HEK293 (cell line): ENCODE results near the gene DCC.

Experiments
- CTCF ChIA-PET: fragments of 350-600 bp; formaldehyde crosslinking; extraction: SDS; loops from one replicate; lab custom pipeline; 2021; ENCODE audit warnings: antibody characterized with exemption; lab: Yijun Ruan, JAX
- POLR2A ChIA-PET: fragments of 300-600 bp; formaldehyde crosslinking; extraction: SDS; loops from one replicate; lab custom pipeline; 2020; ENCODE audit warnings: antibody characterized with exemption, inconsistent platforms; lab: Yijun Ruan, JAX
- H3K27ac ChIP-seq: fragments of 200-500 bp; sonication (Bioruptor generic); 2 replicates; pipeline ENCODE4 v1.5.1; 2014; ENCODE audit warnings: low read depth, low read length, control low read depth, inconsistent platforms; ENCODE audit errors: extremely low read depth
- H3K36me3 ChIP-seq, 2 experiments: fragments of 200-500 bp in 1 of 2; sonication (Bioruptor generic) in 1 of 2; 1 replicate in 1 of 2; 2 replicates in 1 of 2; pipeline ENCODE4 v1.5.1; 2014 to 2017; ENCODE audit warnings: inconsistent platforms in 2 of 2, low read length in 2 of 2; ENCODE audit not compliant: control insufficient read depth in 2 of 2, insufficient read depth in 1 of 2
- H3K4me1 ChIP-seq: fragments of 200-500 bp; sonication (Bioruptor generic); 2 replicates; pipeline ENCODE4 v1.5.1; 2014; ENCODE audit warnings: mild to moderate bottlenecking, low read length, inconsistent platforms; ENCODE audit not compliant: control insufficient read depth, insufficient read depth
- H3K4me3 ChIP-seq: 2 replicates; pipeline ENCODE4 v1.5.1; 2011; ENCODE audit warnings: low read depth, mild to moderate bottlenecking, control low read depth, low read length, moderate library complexity
- H3K9me3 ChIP-seq: fragments of 200-500 bp; sonication (Bioruptor generic); 2 replicates; pipeline ENCODE4 v1.5.1; 2014; ENCODE audit warnings: low read depth, low read length, inconsistent platforms; ENCODE audit not compliant: control insufficient read depth, insufficient read depth
- BCL11A ChIP-seq: fragments of 450-650 bp; formaldehyde crosslinking; IDR thresholded peaks from 2 replicates; pipeline ENCODE4 v1.5.1; 2016; ENCODE audit warnings: low read depth, missing biosample characterization, missing genetic modification characterization
- GLIS2 ChIP-seq: fragments of 450-650 bp; formaldehyde crosslinking; IDR thresholded peaks from 2 replicates; pipeline ENCODE4 v1.5.1; 2016; ENCODE audit warnings: missing biosample characterization, missing genetic modification characterization
- HOXA7 ChIP-seq: sonication (generic); formaldehyde crosslinking; IDR thresholded peaks from 2 replicates; pipeline ENCODE4 v1.8.1; 2022; ENCODE audit warnings: missing genetic modification reagents, borderline replicate concordance
- HOXC10 ChIP-seq: sonication (generic); formaldehyde crosslinking; IDR thresholded peaks from 2 replicates; pipeline ENCODE4 v1.8.1; 2023; ENCODE audit warnings: mild to moderate bottlenecking, missing genetic modification reagents
- PBX3 ChIP-seq: sonication (generic); formaldehyde crosslinking; IDR thresholded peaks from 2 replicates; pipeline ENCODE4 v1.8.1; 2022; ENCODE audit warnings: mild to moderate bottlenecking, moderate library complexity, missing genetic modification reagents
- SETDB1 ChIP-seq: IDR thresholded peaks from one replicate; pipeline ENCODE4 v1.6.1; 2017; ENCODE audit warnings: mild to moderate bottlenecking, low read length, moderate library complexity, mixed read lengths; ENCODE audit not compliant: insufficient read length
- ZBTB1 ChIP-seq: fragments of 450-650 bp; formaldehyde crosslinking; IDR thresholded peaks from 2 replicates; pipeline ENCODE4 v1.5.1; 2016; ENCODE audit warnings: missing biosample characterization, missing genetic modification characterization
- ZBTB21 ChIP-seq: fragments of 450-650 bp; formaldehyde crosslinking; IDR thresholded peaks from 2 replicates; pipeline ENCODE4 v1.5.1; 2017; ENCODE audit warnings: missing biosample characterization, missing genetic modification characterization
- ZFP37 ChIP-seq: fragments of 450-650 bp; formaldehyde crosslinking; IDR thresholded peaks from 2 replicates; pipeline ENCODE4 v1.5.1; 2016; ENCODE audit warnings: missing biosample characterization, missing genetic modification characterization
- ZNF121 ChIP-seq: fragments of 450-650 bp; formaldehyde crosslinking; IDR thresholded peaks from 2 replicates; pipeline ENCODE4 v1.5.1; 2016; ENCODE audit warnings: missing biosample characterization, missing genetic modification characterization
- ZNF138 ChIP-seq: fragments of 450-650 bp; formaldehyde crosslinking; IDR thresholded peaks from 2 replicates; pipeline ENCODE4 v1.5.1; 2016; ENCODE audit warnings: missing biosample characterization, missing genetic modification characterization, borderline replicate concordance
- ZNF157 ChIP-seq: fragments of 450-650 bp; formaldehyde crosslinking; IDR thresholded peaks from 2 replicates; pipeline ENCODE4 v1.5.1; 2016; ENCODE audit warnings: missing biosample characterization, missing genetic modification characterization
- ZNF169 ChIP-seq: fragments of 450-650 bp; formaldehyde crosslinking; IDR thresholded peaks from 2 replicates; pipeline ENCODE4 v1.5.1; 2016; ENCODE audit warnings: missing biosample characterization, missing genetic modification characterization
- ZNF324 ChIP-seq: fragments of 450-650 bp; formaldehyde crosslinking; IDR thresholded peaks from 2 replicates; pipeline ENCODE4 v1.5.1; 2016; ENCODE audit warnings: missing biosample characterization, missing genetic modification characterization
- ZNF354C ChIP-seq: fragments of 450-650 bp; formaldehyde crosslinking; IDR thresholded peaks from 2 replicates; pipeline ENCODE4 v1.5.1; 2016; ENCODE audit warnings: missing biosample characterization, missing genetic modification characterization, low read depth, borderline replicate concordance
- ZNF701 ChIP-seq: fragments of 450-650 bp; formaldehyde crosslinking; IDR thresholded peaks from 2 replicates; pipeline ENCODE4 v1.5.1; 2016; ENCODE audit warnings: missing biosample characterization, missing genetic modification characterization
- ZNF776 ChIP-seq: fragments of 450-650 bp; formaldehyde crosslinking; IDR thresholded peaks from 2 replicates; pipeline ENCODE4 v1.5.0; 2017; ENCODE audit warnings: missing biosample characterization, missing genetic modification characterization, borderline replicate concordance
- TF ChIP-seq, protein P1 (sequence below): fragments of 450-650 bp; formaldehyde crosslinking; IDR thresholded peaks from 2 replicates; pipeline ENCODE4 v1.5.1; 2016; ENCODE audit warnings: missing biosample characterization, missing genetic modification characterization
- TF ChIP-seq, protein P2 (sequence below): fragments of 450-650 bp; formaldehyde crosslinking; IDR thresholded peaks from 2 replicates; pipeline ENCODE4 v1.5.1; 2016; ENCODE audit warnings: missing biosample characterization, missing genetic modification characterization
- TF ChIP-seq, protein P3 (sequence below): fragments of 450-650 bp; formaldehyde crosslinking; IDR thresholded peaks from 2 replicates; pipeline ENCODE4 v1.5.1; 2017; ENCODE audit warnings: missing biosample characterization, missing genetic modification characterization

Gene DCC

GRCh38 chr18:52715991-52716390 is 376.0 kb downstream of the DCC start:
- H3K9me3 ChIP-seq, result no peaks in the 10 kb centered on the region
- no peak overlapping the region for H3K4me3 ChIP-seq
- no peaks in the 10 kb centered on the region for H3K4me1 ChIP-seq
- no peak overlapping the region for H3K27ac ChIP-seq
- TF ChIP-seq GLIS2 (tag by site-specific recombination) (no peak), BCL11A (tag by site-specific recombination) (no peak), HOXA7 (no peak), ZNF354C (tag by site-specific recombination) (no peak)
- TF ChIP-seq, protein P1, sequence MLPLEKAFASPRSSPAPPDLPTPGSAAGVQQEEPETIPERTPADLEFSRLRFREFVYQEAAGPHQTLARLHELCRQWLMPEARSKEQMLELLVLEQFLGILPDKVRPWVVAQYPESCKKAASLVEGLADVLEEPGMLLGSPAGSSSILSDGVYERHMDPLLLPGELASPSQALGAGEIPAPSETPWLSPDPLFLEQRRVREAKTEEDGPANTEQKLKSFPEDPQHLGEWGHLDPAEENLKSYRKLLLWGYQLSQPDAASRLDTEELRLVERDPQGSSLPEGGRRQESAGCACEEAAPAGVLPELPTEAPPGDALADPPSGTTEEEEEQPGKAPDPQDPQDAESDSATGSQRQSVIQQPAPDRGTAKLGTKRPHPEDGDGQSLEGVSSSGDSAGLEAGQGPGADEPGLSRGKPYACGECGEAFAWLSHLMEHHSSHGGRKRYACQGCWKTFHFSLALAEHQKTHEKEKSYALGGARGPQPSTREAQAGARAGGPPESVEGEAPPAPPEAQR (tag by site-specific recombination), result no peak
- H3K36me3 ChIP-seq, result no peaks in the 10 kb centered on the region
- POLR2A ChIA-PET, result no interaction called here
- CTCF ChIA-PET, result interaction anchor here (0.6 kb wide), 1 partner anchor 66 kb away, joined by 4 read pairs; no protein-coding TSS in a partner anchor

DNA sequence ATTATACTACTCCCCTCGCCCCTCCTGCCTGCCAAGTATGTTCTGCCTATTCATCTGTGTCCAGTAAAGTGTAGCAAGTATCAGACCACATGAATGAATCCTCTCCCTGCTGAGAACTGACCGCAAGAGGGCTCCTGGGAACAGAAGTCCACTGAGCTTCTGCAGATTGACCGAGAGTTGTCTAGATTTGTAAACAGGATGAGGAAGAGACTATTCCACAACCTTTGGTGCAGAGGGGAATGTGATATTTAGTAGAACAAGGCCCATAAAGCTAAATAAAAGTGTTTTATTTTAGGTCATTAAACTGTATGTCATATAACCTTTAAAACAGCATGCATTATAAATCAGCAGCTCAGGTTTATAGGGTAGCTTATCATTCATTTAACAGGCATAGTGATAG is 377.0 kb downstream of the DCC start:
- CTCF ChIA-PET, result interaction anchor here (0.7 kb wide), 3 partner anchors 117 to 335 kb away, joined by 3 read pairs; no protein-coding TSS in a partner anchor
- no peak overlapping the region for H3K4me3 ChIP-seq
- no peaks in the 10 kb centered on the region for H3K4me1 ChIP-seq
- no peaks in the 10 kb centered on the region for H3K36me3 ChIP-seq
- H3K9me3 ChIP-seq, result no peaks in the 10 kb centered on the region
- TF ChIP-seq SETDB1 (no peak), ZNF169 (tag by site-specific recombination) (no peak), ZBTB21 (tag by site-specific recombination) (no peak), ZNF776 (no peak), ZNF701 (no peak), ZNF138 (tag by site-specific recombination) (no peak), ZNF324 (no peak), ZBTB1 (tag by site-specific recombination) (no peak), ZNF157 (no peak)
- TF ChIP-seq, protein P2, sequence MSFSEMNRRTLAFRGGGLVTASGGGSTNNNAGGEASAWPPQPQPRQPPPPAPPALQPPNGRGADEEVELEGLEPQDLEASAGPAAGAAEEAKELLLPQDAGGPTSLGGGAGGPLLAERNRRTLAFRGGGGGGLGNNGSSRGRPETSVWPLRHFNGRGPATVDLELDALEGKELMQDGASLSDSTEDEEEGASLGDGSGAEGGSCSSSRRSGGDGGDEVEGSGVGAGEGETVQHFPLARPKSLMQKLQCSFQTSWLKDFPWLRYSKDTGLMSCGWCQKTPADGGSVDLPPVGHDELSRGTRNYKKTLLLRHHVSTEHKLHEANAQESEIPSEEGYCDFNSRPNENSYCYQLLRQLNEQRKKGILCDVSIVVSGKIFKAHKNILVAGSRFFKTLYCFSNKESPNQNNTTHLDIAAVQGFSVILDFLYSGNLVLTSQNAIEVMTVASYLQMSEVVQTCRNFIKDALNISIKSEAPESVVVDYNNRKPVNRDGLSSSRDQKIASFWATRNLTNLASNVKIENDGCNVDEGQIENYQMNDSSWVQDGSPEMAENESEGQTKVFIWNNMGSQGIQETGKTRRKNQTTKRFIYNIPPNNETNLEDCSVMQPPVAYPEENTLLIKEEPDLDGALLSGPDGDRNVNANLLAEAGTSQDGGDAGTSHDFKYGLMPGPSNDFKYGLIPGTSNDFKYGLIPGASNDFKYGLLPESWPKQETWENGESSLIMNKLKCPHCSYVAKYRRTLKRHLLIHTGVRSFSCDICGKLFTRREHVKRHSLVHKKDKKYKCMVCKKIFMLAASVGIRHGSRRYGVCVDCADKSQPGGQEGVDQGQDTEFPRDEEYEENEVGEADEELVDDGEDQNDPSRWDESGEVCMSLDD (tag by site-specific recombination), result no peak
- no peak overlapping the region for H3K27ac ChIP-seq
- POLR2A ChIA-PET, result no interaction called here

- ChIA-PET POLR2A (no interaction called here), CTCF (no interaction called here)
- Histone ChIP-seq H3K27ac (no peak overlapping the region), H3K4me1 (no peaks in the 10 kb centered on the region), H3K9me3 (no peaks in the 10 kb centered on the region), H3K36me3 (no peaks in the 10 kb centered on the region), H3K4me3 (no peak overlapping the region)
- TF ChIP-seq ZNF121 (tag by site-specific recombination), result no peak
- TF ChIP-seq, protein P3, sequence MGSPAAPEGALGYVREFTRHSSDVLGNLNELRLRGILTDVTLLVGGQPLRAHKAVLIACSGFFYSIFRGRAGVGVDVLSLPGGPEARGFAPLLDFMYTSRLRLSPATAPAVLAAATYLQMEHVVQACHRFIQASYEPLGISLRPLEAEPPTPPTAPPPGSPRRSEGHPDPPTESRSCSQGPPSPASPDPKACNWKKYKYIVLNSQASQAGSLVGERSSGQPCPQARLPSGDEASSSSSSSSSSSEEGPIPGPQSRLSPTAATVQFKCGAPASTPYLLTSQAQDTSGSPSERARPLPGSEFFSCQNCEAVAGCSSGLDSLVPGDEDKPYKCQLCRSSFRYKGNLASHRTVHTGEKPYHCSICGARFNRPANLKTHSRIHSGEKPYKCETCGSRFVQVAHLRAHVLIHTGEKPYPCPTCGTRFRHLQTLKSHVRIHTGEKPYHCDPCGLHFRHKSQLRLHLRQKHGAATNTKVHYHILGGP, result no peak
- no peak for TF ChIP-seq HOXC10 (CRISPR knock-in tag)
- TF ChIP-seq ZFP37, result no peak
- TF ChIP-seq PBX3 (CRISPR knock-in tag), result no peak
- no peak for TF ChIP-seq ZNF157
These were observed 382.9 kb downstream of the DCC start for GRCh38 chr18:52722904-52723303.
